BJ (cell line): ENCODE results near the gene MUC21. TPM values are rescaled to one million over a fixed set of nuclear protein-coding genes. Genes with fewer than 3 reads are reported as not detected.
"Not testable (repeated sequence)": the region's sequence is repeated elsewhere in the genome, so short reads cannot be mapped to it uniquely, and the experiment has no call there.

Experiments used
- CTCF ChIA-PET: fragments of 350-600 bp; formaldehyde crosslinking; extraction: SDS; loops from one replicate; lab custom pipeline; 2021; ENCODE audit warnings: antibody characterized with exemption, inconsistent platforms; lab: Yijun Ruan, JAX
- POLR2A ChIA-PET: fragments of 300-600 bp; sonication (Branson Sonifier 250); formaldehyde crosslinking; extraction: SDS; loops from one replicate; lab custom pipeline; 2021; ENCODE audit warnings: antibody characterized with exemption; lab: Charles Lee
- DNase-seq: peaks from one replicate; pipeline ENCODE4 v3.0.0-alpha.2; 2011; ENCODE audit warnings: low read depth
- H3K27me3 ChIP-seq: 2 replicates; pipeline ENCODE4 v1.6.0; 2011; ENCODE audit warnings: low read length; ENCODE audit not compliant: control insufficient read depth, insufficient read depth
- H3K36me3 ChIP-seq: 2 replicates; pipeline ENCODE4 v1.5.1; 2011; ENCODE audit warnings: low read length; ENCODE audit not compliant: control insufficient read depth, insufficient read depth
- H3K4me3 ChIP-seq: 2 replicates; pipeline ENCODE4 v1.5.1; 2011; ENCODE audit warnings: low read depth, mild to moderate bottlenecking, control low read depth, low read length
- polyA plus RNA-seq: library from polyadenylated mRNA; depleted of rRNA; stranded (reverse); fragments of >200 nt; gene quantifications from 2 replicates; pipeline ENCODE4 v1.2.3, GENCODE V29; 2011
- TF ChIP-seq, protein P1 (sequence below): IDR thresholded peaks from 2 replicates; pipeline ENCODE4 v1.5.1; 2011; ENCODE audit warnings: low read depth, mild to moderate bottlenecking, control low read depth, inconsistent platforms, low read length, moderate library complexity; ENCODE audit not compliant: insufficient read depth

Gene MUC21
- polyA plus RNA-seq, 1 experiment: not detected

DNA sequence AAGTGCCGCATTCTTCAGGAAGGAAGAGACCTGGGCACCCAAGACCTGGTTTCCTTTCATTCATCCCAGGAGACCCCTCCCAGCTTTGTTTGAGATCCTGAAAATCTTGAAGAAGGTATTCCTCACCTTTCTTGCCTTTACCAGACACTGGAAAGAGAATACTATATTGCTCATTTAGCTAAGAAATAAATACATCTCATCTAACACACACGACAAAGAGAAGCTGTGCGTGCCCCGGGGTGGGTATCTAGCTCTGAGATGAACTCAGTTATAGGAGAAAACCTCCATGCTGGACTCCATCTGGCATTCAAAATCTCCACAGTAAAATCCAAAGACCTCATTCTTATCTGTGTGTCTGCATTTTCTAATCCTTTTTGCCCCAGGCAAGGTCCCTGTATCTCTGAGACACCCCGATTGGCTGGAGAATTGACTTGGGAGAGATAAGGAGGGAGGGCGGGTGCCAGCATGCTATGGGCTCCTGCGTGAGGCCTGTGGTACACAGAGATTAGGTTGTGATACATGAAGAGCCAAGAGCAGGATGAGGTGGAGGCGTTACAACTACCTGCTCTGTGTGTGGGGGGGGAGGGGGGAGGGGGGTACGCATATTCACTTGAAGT is 4.8 kb downstream of the MUC21 start:
- DNase-seq: no peak
- ChIA-PET POLR2A (no interaction called here), CTCF (interaction anchor here (2.3 kb wide), 1 partner anchor 73 kb away, joined by 5 read pairs; no protein-coding TSS in a partner anchor)
- no peak overlapping the region for H3K4me3 ChIP-seq
- TF ChIP-seq, protein P1, sequence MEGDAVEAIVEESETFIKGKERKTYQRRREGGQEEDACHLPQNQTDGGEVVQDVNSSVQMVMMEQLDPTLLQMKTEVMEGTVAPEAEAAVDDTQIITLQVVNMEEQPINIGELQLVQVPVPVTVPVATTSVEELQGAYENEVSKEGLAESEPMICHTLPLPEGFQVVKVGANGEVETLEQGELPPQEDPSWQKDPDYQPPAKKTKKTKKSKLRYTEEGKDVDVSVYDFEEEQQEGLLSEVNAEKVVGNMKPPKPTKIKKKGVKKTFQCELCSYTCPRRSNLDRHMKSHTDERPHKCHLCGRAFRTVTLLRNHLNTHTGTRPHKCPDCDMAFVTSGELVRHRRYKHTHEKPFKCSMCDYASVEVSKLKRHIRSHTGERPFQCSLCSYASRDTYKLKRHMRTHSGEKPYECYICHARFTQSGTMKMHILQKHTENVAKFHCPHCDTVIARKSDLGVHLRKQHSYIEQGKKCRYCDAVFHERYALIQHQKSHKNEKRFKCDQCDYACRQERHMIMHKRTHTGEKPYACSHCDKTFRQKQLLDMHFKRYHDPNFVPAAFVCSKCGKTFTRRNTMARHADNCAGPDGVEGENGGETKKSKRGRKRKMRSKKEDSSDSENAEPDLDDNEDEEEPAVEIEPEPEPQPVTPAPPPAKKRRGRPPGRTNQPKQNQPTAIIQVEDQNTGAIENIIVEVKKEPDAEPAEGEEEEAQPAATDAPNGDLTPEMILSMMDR: no peak
- H3K36me3 ChIP-seq: no peaks in the 10 kb centered on the region
- no peaks in the 10 kb centered on the region; the same call in none of the 2 replicates for H3K27me3 ChIP-seq

- DNase-seq: no peak
- TF ChIP-seq, protein P1: no peak
- Histone ChIP-seq H3K27me3 (no peaks in the 10 kb centered on the region; the same call in 1 of the 2 replicates), H3K36me3 (no peaks in the 10 kb centered on the region), H3K4me3 (no peak overlapping the region)
- CTCF ChIA-PET: interaction anchor here (2.3 kb wide), 1 partner anchor 75 kb away, joined by 5 read pairs; no protein-coding TSS in a partner anchor
- POLR2A ChIA-PET: no interaction called here
These were observed 7.0 kb downstream of the MUC21 start for GRCh38 chr6:30990422-30991086.

DNA sequence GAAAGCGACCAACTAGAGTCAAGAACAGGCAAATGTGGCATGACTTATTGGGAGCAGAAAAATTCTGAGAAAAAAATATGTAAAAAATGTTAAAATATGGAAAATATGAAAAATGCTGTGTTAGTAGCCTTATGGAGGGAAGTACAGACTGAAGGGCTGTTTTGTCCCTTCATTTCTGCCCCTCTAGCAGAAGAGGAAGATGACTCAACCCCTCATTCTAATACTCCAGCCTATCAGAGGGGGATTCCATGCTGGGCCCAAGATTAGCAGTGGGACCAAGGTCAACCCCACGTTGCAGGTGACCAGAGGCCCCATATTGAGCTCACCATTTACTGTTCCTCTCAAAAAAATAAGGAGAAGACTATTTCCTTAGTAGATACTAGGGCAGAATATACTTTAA is 8.4 kb downstream of the MUC21 start:
- Histone ChIP-seq H3K4me3 (no peak overlapping the region), H3K27me3 (no peaks in the 10 kb centered on the region), H3K36me3 (no peaks in the 10 kb centered on the region)
- POLR2A ChIA-PET: no interaction called here
- TF ChIP-seq, protein P1: no peak
- DNase-seq: no peak
- CTCF ChIA-PET: no interaction called here

DNA sequence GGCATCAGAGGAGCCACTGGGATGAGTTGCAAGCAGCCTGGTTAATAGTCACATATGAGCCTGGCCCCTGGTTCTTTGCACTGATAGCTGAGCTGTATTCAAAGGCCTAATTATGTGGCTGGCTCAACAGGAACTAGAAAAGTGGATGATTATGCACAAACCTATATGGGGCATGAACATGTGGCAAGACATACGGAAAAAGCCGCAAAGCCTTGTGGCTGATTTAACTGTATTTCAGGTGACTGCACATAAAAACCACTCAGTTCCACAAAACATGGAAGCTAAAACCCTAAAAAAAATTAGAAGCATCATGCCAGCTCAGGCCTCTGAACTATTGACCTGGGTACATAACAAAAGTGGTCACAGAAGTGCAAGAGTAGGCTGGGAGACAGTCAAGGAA is 13.8 kb downstream of the MUC21 start:
- CTCF ChIA-PET: no interaction called here
- no peak for DNase-seq
- H3K36me3 ChIP-seq: no peaks in the 10 kb centered on the region

GRCh38 chr6:30998785-30999184 is 15.3 kb downstream of the MUC21 start:
- Histone ChIP-seq H3K4me3 (no peak overlapping the region), H3K27me3 (no peaks in the 10 kb centered on the region), H3K36me3 (no peaks in the 10 kb centered on the region)
- no peak for DNase-seq
- POLR2A ChIA-PET: no interaction called here
- CTCF ChIA-PET: no interaction called here
- TF ChIP-seq, protein P1: no peak

More for the DNA sequence above, 13.8 kb downstream of the MUC21 start:
- TF ChIP-seq, protein P1: no peak
- Histone ChIP-seq H3K27me3 (no peaks in the 10 kb centered on the region), H3K4me3 (no peak overlapping the region)
- POLR2A ChIA-PET: no interaction called here

GRCh38 chr6:31000067-31000860 is 16.7 kb downstream of the MUC21 start:
- H3K4me3 ChIP-seq, CTCF ChIA-PET, POLR2A ChIA-PET, DNase-seq, H3K36me3 ChIP-seq, H3K27me3 ChIP-seq: not testable (repeated sequence)
